ENCODE measurements around the gene CFAP77. TPM values are rescaled to one million over a fixed set of nuclear protein-coding genes. Genes with fewer than 3 reads are reported as not detected.

The CFAP77 gene
- polyA plus RNA-seq, 4 donors, result not detected

- Histone ChIP-seq H3K27me3 (ENCODE audit: control insufficient read depth in 3 of 3, insufficient read depth in 3 of 3, low read length in 3 of 3) (peaks cover 4 to 63% (median 26%) of the 10 kb centered on the region in 3 donors), H3K9me3 (ENCODE audit: control insufficient read depth in 2 of 2, insufficient read depth in 1 of 2, low read depth in 1 of 2, low read length in 1 of 2) (no peaks in the 10 kb centered on the region), H3K27ac (ENCODE audit: low read depth in 1 of 3, low read length in 2 of 3) (no peak overlapping the region), H3K36me3 (ENCODE audit: control insufficient read depth in 3 of 3, insufficient read depth in 2 of 3, low read depth in 1 of 3, low read length in 3 of 3) (no peaks in the 10 kb centered on the region), H3K4me1 (ENCODE audit: control insufficient read depth in 3 of 3, insufficient read depth in 2 of 3, low read depth in 1 of 3, low read length in 2 of 3) (no peaks in the 10 kb centered on the region), H3K4me3 (ENCODE audit: low read depth in 1 of 3, low read length in 3 of 3) (no peak overlapping the region)
- FAIRE-seq (no peak), DNase-seq (no peak)
- WGBS, 3 donors, result 38 to 42% (median 40%) methylated on average over 17 of the region's 17 CpGs
Observed at GRCh38 chr9:132426639-132427414, 16.8 kb downstream of the CFAP77 start.

- no peak overlapping the region for H3K27ac ChIP-seq (ENCODE audit: low read depth in 1 of 3, low read length in 2 of 3)
- 26 to 45% (median 39%) methylated on average over 1 of the region's 1 CpG for WGBS, 3 donors
- no peak overlapping the region for H3K4me3 ChIP-seq (ENCODE audit: low read depth in 1 of 3, low read length in 3 of 3)
- H3K4me1 ChIP-seq (ENCODE audit: control insufficient read depth in 3 of 3, insufficient read depth in 2 of 3, low read depth in 1 of 3, low read length in 2 of 3), result no peaks in the 10 kb centered on the region
- DNase-seq (no peak), FAIRE-seq (no peak)
- H3K36me3 ChIP-seq (ENCODE audit: control insufficient read depth in 3 of 3, insufficient read depth in 2 of 3, low read depth in 1 of 3, low read length in 3 of 3), result no peaks in the 10 kb centered on the region
- peaks cover 0 to 32% (median 21%) of the 10 kb centered on the region in 3 donors for H3K27me3 ChIP-seq (ENCODE audit: control insufficient read depth in 3 of 3, insufficient read depth in 3 of 3, low read length in 3 of 3)
- H3K9me3 ChIP-seq (ENCODE audit: control insufficient read depth in 2 of 2, insufficient read depth in 1 of 2, low read depth in 1 of 2, low read length in 1 of 2), result no peaks in the 10 kb centered on the region
Observed at GRCh38 chr9:132430998-132431397, 21.0 kb downstream of the CFAP77 start.

GRCh38 chr9:132434881-132435280 lies 24.9 kb downstream of the CFAP77 start:
- no peaks in the 10 kb centered on the region for H3K36me3 ChIP-seq (ENCODE audit: control insufficient read depth in 3 of 3, insufficient read depth in 2 of 3, low read depth in 1 of 3, low read length in 3 of 3)
- DNase-seq (no peak), FAIRE-seq (no peak)
- WGBS, 3 donors, result 54 to 58% (median 55%) methylated on average over 10 of the region's 10 CpGs
- no peak overlapping the region for H3K27ac ChIP-seq (ENCODE audit: low read depth in 1 of 3, low read length in 2 of 3)
- H3K4me3 ChIP-seq (ENCODE audit: low read depth in 1 of 3, low read length in 3 of 3), result no peak overlapping the region
- H3K9me3 ChIP-seq (ENCODE audit: control insufficient read depth in 2 of 2, insufficient read depth in 1 of 2, low read depth in 1 of 2, low read length in 1 of 2), result no peaks in the 10 kb centered on the region
- H3K4me1 ChIP-seq (ENCODE audit: control insufficient read depth in 3 of 3, insufficient read depth in 2 of 3, low read depth in 1 of 3, low read length in 2 of 3), result no peaks in the 10 kb centered on the region
- peaks cover 0 to 15% (median 10%) of the 10 kb centered on the region in 3 donors for H3K27me3 ChIP-seq (ENCODE audit: control insufficient read depth in 3 of 3, insufficient read depth in 3 of 3, low read length in 3 of 3)

- WGBS, 3 donors, result 61 to 71% (median 70%) methylated on average over 4 of the region's 4 CpGs
- DNase-seq, result no peak
- no peak overlapping the region for H3K27ac ChIP-seq (ENCODE audit: low read depth in 1 of 3, low read length in 2 of 3)
- peaks cover 0 to 20% (median 14%) of the 10 kb centered on the region in 3 donors for H3K27me3 ChIP-seq (ENCODE audit: control insufficient read depth in 3 of 3, insufficient read depth in 3 of 3, low read length in 3 of 3)
- H3K4me1 ChIP-seq (ENCODE audit: control insufficient read depth in 3 of 3, insufficient read depth in 2 of 3, low read depth in 1 of 3, low read length in 2 of 3), result no peaks in the 10 kb centered on the region
- no peak for FAIRE-seq
- no peaks in the 10 kb centered on the region for H3K9me3 ChIP-seq (ENCODE audit: control insufficient read depth in 2 of 2, insufficient read depth in 1 of 2, low read depth in 1 of 2, low read length in 1 of 2)
- H3K36me3 ChIP-seq (ENCODE audit: control insufficient read depth in 3 of 3, insufficient read depth in 2 of 3, low read depth in 1 of 3, low read length in 3 of 3), result no peaks in the 10 kb centered on the region
- no peak overlapping the region for H3K4me3 ChIP-seq (ENCODE audit: low read depth in 1 of 3, low read length in 3 of 3)
Observed at GRCh38 chr9:132439153-132439552, 29.1 kb downstream of the CFAP77 start.

GRCh38 chr9:132440735-132441134 lies 30.7 kb downstream of the CFAP77 start:
- Histone ChIP-seq H3K36me3 (ENCODE audit: control insufficient read depth in 3 of 3, insufficient read depth in 2 of 3, low read depth in 1 of 3, low read length in 3 of 3) (no peaks in the 10 kb centered on the region), H3K9me3 (ENCODE audit: control insufficient read depth in 2 of 2, insufficient read depth in 1 of 2, low read depth in 1 of 2, low read length in 1 of 2) (no peaks in the 10 kb centered on the region), H3K4me3 (ENCODE audit: low read depth in 1 of 3, low read length in 3 of 3) (no peak overlapping the region), H3K4me1 (ENCODE audit: control insufficient read depth in 3 of 3, insufficient read depth in 2 of 3, low read depth in 1 of 3, low read length in 2 of 3) (no peaks in the 10 kb centered on the region), H3K27ac (ENCODE audit: low read depth in 1 of 3, low read length in 2 of 3) (no peak overlapping the region), H3K27me3 (ENCODE audit: control insufficient read depth in 3 of 3, insufficient read depth in 3 of 3, low read length in 3 of 3) (peaks cover 0 to 16% (median 4%) of the 10 kb centered on the region in 3 donors)
- no peak for FAIRE-seq
- 66 to 75% (median 71%) methylated on average over 6 of the region's 6 CpGs for WGBS, 3 donors
- no peak for DNase-seq

- no peaks in the 10 kb centered on the region for H3K36me3 ChIP-seq (ENCODE audit: control insufficient read depth in 3 of 3, insufficient read depth in 2 of 3, low read depth in 1 of 3, low read length in 3 of 3)
- peaks cover 0 to 16% (median 4%) of the 10 kb centered on the region in 3 donors for H3K27me3 ChIP-seq (ENCODE audit: control insufficient read depth in 3 of 3, insufficient read depth in 3 of 3, low read length in 3 of 3)
- H3K9me3 ChIP-seq (ENCODE audit: control insufficient read depth in 2 of 2, insufficient read depth in 1 of 2, low read depth in 1 of 2, low read length in 1 of 2), result no peaks in the 10 kb centered on the region
- no peaks in the 10 kb centered on the region for H3K4me1 ChIP-seq (ENCODE audit: control insufficient read depth in 3 of 3, insufficient read depth in 2 of 3, low read depth in 1 of 3, low read length in 2 of 3)
- WGBS, 3 donors, result 45 to 46% (median 45%) methylated on average over 10 of the region's 10 CpGs
- FAIRE-seq, result no peak
- H3K4me3 ChIP-seq (ENCODE audit: low read depth in 1 of 3, low read length in 3 of 3), result no peak overlapping the region
- H3K27ac ChIP-seq (ENCODE audit: low read depth in 1 of 3, low read length in 2 of 3), result no peak overlapping the region
- no peak for DNase-seq
Observed at GRCh38 chr9:132441404-132441803, 31.4 kb downstream of the CFAP77 start.

GRCh38 chr9:132443951-132444607 lies 34.1 kb downstream of the CFAP77 start:
- Histone ChIP-seq H3K27me3 (ENCODE audit: control insufficient read depth in 3 of 3, insufficient read depth in 3 of 3, low read length in 3 of 3) (peaks cover 0 to 22% (median 2%) of the 10 kb centered on the region in 3 donors), H3K4me3 (ENCODE audit: low read depth in 1 of 3, low read length in 3 of 3) (no peak overlapping the region), H3K36me3 (ENCODE audit: control insufficient read depth in 3 of 3, insufficient read depth in 2 of 3, low read depth in 1 of 3, low read length in 3 of 3) (no peaks in the 10 kb centered on the region), H3K27ac (ENCODE audit: low read depth in 1 of 3, low read length in 2 of 3) (no peak overlapping the region), H3K9me3 (ENCODE audit: control insufficient read depth in 2 of 2, insufficient read depth in 1 of 2, low read depth in 1 of 2, low read length in 1 of 2) (no peaks in the 10 kb centered on the region), H3K4me1 (ENCODE audit: control insufficient read depth in 3 of 3, insufficient read depth in 2 of 3, low read depth in 1 of 3, low read length in 2 of 3) (no peaks in the 10 kb centered on the region)
- no peak for DNase-seq
- FAIRE-seq, result no peak
- 56 to 60% (median 59%) methylated on average over 10 of the region's 10 CpGs for WGBS, 3 donors

GRCh38 chr9:132446887-132447286 lies 36.9 kb downstream of the CFAP77 start:
- Histone ChIP-seq H3K4me1 (ENCODE audit: control insufficient read depth in 3 of 3, insufficient read depth in 2 of 3, low read depth in 1 of 3, low read length in 2 of 3) (no peaks in the 10 kb centered on the region), H3K4me3 (ENCODE audit: low read depth in 1 of 3, low read length in 3 of 3) (no peak overlapping the region), H3K27me3 (ENCODE audit: control insufficient read depth in 3 of 3, insufficient read depth in 3 of 3, low read length in 3 of 3) (peaks cover 0 to 11% (median 0%) of the 10 kb centered on the region in 3 donors), H3K36me3 (ENCODE audit: control insufficient read depth in 3 of 3, insufficient read depth in 2 of 3, low read depth in 1 of 3, low read length in 3 of 3) (no peaks in the 10 kb centered on the region), H3K9me3 (ENCODE audit: control insufficient read depth in 2 of 2, insufficient read depth in 1 of 2, low read depth in 1 of 2, low read length in 1 of 2) (no peaks in the 10 kb centered on the region), H3K27ac (ENCODE audit: low read depth in 1 of 3, low read length in 2 of 3) (no peak overlapping the region)
- no peak for FAIRE-seq
- 91 to 96% (median 95%) methylated on average over 3 of the region's 3 CpGs for WGBS, 3 donors
- no peak for DNase-seq
